ENCODE measurements around the gene CEP131.

CEP131 gene

DNA sequence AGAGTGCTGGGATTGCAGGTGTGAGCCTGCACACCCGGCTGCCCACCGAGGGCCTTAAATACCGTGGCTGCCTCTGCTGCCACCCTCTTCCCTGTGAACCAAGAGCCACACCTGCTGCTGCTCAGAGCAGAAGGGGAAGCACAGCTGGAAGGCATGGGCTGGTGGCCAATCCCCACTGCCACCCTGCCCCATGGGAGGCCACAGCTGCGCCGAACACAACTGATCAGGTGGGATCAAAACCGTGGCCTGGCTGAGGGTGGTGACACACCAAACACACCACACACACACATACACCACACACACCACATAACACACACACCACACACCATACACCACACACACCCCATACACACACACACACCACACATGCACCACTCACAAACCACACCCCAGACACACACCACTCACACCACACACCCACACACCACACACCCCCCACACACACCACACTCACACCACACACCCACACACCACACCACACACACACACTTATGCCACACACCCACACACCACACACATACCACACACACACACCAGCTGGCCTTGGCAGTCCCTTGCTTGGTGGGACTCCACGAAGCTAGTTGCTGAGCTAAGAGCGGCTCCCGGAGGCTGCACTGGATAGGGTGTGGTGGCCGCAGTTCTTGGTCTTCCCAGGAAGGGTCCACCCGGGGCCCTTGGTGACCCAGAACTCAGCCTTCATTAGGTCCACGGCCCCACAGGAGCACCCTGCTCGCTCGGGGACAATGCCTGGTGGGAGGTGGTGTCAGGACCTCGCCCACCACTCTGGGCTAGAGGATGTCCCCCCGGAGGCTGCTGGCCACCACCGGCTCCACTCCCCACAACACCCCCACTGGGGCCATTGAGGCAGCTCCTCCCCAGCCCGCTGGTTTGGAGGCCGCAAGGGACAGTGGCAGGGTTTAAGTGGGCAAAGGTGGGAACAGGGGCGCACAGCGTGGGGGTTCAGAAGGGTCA, 14.9 kb downstream of the CEP131 start:
- in situ Hi-C loops (cut with MboI; ENCODE audit: low sequenced_read_pairs) = no loop called here

GRCh38 chr17:81206657-81207056, 16.1 kb downstream of the CEP131 start:
- in situ Hi-C loops (cut with MboI; ENCODE audit: low sequenced_read_pairs) = no loop called here

GRCh38 chr17:81206166-81206565, 16.6 kb downstream of the CEP131 start:
- in situ Hi-C loops (cut with MboI; ENCODE audit: low sequenced_read_pairs) = no loop called here

DNA sequence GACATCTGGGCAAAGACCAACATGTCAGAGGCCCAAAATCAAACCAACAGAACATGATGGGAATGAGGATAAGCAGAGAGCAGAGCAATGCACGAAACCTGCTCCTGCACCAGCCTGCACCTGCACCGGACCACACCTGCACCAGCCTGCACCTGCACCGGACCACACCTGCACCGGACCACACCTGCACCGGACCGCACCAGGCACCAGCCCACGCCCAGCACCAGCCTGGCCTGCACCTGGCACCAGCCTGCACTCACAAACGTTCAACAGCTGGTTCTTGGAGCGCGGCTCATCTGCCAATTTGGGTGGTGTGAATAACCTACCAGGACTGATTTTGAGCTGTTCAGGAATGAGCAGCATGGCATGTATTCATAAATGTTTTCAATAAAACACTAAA, 18.2 kb downstream of the CEP131 start:
- in situ Hi-C loops (cut with MboI; ENCODE audit: low sequenced_read_pairs) = no loop called here

GRCh38 chr17:81203136-81203535, 19.6 kb downstream of the CEP131 start:
- in situ Hi-C loops (cut with MboI; ENCODE audit: low sequenced_read_pairs) = no loop called here

GRCh38 chr17:81202318-81202717, 20.4 kb downstream of the CEP131 start:
- in situ Hi-C loops (cut with MboI; ENCODE audit: low sequenced_read_pairs) = no loop called here

DNA sequence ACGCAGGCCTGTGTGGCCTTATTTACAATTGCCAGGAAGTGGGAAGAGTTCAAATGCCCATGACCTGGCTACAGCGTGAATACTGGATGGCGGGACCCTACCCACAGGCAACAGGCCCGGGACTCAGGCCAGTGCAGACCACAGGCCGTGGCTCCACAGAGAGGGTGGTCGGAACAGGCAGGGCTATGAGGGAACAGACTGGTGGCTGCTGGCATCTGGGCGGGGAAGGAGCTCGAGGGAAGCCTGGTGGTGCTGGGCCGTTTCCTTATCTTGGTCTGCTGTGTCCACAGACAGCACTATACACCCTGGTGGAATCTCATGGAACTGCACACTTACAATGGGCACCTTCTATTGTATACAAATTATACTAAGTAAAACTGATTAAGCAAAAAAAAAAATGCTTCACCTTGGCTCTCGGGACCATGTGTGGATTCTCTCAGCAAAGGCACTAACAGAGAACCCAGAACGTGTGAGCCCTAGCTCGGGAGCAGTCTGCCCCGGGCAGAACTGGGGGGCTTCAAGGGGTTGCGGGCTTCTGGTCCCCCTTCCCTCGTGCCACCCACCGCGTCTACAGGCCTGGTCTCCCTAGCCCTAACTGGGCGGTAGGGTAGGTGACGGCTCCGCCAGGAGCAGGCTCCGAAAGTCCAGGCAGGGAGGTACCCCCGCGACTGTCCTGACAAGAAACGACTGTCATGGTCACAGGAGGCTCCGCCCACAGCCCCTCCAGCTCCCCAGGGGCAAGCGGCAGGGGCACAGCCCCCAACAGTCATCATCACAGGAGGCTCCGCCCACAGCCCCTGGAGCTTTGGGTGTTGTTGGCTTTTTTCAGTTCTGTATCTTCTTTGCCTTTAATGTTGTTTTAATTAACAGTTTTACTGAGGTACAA, 21.8 kb downstream of the CEP131 start:
- in situ Hi-C loops (cut with MboI; ENCODE audit: low sequenced_read_pairs) = no loop called here

GRCh38 chr17:81200201-81200600, 22.6 kb downstream of the CEP131 start:
- in situ Hi-C loops (cut with MboI; ENCODE audit: low sequenced_read_pairs) = no loop called here

DNA sequence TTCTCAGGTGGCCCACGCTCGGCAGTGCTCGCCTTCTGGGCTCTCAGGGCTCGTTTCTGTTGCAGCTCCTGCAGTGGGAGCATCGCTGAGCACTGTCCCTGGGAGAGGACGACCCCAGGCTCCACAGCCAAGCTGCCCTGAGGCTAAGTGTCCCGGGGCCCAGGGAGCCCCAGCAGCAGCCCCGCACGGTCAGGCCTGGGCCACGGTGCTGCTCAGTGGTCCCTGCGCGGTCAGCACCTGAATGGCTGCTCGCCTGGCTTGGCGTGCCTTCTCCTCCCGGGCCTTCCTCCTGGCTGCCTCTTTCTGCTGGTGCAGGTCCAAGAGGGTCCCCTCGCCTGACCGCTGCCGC, 23.3 kb downstream of the CEP131 start:
- in situ Hi-C loops (cut with MboI; ENCODE audit: low sequenced_read_pairs) = no loop called here

DNA sequence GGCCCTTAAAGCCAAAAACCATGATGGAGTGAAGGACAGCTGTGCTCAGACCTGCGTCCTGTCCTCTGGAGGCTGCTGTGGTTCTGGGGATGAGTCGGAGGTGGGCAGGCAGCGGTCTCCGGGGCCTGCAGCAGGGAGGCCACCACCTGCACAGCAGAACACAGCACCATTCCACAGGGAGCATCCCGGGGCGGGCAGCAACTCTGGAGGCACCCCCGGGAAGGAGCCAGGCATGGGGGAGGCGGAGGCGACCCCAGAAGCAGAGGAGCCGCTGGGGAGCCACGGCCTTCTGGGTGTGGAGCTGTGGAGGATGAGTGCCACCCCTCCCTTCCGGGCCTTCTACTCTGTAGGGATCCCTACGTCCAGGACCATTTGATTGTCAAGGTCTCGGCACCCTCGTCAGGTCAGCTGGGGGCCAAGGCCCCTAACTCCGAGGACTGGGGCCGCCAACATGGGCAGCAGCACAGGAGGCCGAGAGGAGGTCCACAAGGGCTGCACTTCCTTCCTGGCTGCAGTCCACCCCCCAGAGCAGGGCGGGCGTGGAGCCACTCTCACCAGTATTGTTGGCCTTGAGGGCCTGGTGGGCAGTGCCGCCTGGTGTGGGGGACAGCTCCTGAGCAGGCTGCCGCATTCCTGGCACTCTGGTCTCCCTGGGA, 23.8 kb downstream of the CEP131 start:
- in situ Hi-C loops (cut with MboI; ENCODE audit: low sequenced_read_pairs) = no loop called here

GRCh38 chr17:81197831-81198490, 24.8 kb downstream of the CEP131 start:
- in situ Hi-C loops (cut with MboI; ENCODE audit: low sequenced_read_pairs) = no loop called here

GRCh38 chr17:81197409-81197795, 25.4 kb downstream of the CEP131 start:
- in situ Hi-C loops (cut with MboI; ENCODE audit: low sequenced_read_pairs) = no loop called here

DNA sequence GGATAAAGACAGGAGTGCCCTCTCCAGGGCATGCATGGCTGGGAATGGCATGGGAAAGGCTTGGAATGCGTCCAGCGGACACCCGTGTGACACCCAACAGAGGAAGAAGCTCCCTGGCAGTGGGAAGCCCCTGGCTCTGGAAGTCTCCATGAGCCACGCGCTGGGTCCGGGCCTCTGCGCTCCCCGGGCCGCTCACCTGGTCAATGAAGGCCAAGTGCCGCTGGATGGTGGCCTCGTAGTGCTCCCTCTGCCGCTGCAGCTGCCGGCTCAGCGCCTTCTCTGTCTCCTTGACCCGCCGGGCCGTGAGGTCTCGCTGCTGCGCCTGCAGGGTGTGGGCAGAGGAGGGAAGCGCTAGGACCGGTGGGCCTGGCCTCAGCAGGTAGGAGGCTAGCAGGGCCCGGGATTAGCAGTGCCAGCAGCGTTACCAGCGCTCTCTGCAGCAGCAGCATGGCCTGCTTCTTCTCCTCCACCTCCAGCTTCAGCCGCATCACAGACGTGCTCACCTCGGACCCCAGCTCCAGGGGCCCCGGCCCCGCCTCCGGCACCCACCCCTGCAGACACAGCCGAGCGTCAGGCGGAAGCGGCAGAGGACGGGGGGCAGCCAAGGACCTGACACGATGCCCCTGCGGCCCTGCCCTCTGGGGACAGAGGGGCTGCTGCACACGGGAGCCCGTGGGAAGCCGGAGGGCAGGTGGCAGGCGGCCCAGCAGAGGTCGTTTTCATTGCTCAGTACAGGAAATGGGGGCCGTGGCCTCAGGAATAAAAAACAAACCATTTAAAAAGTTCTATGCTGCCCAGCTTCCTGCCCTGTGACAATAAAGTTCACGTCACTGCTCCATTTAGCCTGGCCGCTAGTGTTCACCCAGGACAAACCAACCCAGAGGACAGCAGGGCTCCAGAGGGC, 26.0 kb downstream of the CEP131 start:
- in situ Hi-C loops (cut with MboI; ENCODE audit: low sequenced_read_pairs) = no loop called here

- in situ Hi-C loops (cut with MboI; ENCODE audit: low sequenced_read_pairs) = no loop called here
Measured at GRCh38 chr17:81195941-81196495, 26.7 kb downstream of the CEP131 start.

DNA sequence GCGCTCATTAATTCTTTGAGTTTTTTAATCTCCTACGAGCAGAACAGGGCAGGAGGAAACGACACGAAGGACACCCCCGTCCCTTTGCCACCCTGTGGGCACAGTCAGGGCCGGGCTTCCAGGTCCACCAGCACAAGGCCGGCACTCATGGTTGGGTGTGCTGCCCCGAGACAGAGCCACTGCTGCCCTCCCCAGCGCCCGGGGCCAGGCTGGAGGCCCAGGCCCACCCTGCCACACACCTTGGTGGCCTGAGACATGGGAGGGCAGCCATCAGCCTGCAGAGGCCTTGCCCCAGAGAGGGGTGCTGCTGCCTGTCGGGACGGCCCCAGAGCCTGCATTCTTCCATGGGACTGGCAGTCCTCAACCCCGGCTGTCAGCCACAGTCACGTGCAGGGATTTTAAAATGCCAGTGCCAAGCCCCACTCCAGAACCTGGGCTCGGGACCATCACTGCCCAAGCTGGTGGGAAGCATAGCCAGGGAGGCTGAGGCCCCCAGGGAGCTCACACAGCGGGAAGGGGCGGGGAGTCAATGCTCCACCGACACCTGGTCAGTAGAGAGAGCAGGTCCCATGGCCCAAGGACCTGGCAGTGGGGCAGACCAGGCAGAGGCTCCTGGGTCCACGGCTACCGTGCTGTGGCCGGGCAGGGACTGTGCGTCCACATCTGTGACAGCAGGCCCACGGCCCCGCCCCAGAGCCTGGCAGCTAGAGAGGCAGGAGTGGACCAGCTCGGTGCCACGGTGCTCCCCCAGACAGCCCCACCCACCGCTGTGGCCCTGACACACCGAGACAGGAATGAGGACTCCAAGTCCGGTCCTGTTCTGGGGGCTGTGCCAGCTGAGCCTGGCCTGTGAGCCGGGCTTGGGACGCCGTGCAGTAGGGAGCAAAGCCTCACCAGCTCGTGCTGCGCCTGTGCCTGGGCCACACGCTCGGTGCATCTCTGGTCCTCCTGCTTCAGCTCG, 27.5 kb downstream of the CEP131 start:
- in situ Hi-C loops (cut with MboI; ENCODE audit: low sequenced_read_pairs) = no loop called here

- in situ Hi-C loops (cut with MboI; ENCODE audit: low sequenced_read_pairs) = no loop called here
Measured at GRCh38 chr17:81194225-81194760, 28.5 kb downstream of the CEP131 start.

DNA sequence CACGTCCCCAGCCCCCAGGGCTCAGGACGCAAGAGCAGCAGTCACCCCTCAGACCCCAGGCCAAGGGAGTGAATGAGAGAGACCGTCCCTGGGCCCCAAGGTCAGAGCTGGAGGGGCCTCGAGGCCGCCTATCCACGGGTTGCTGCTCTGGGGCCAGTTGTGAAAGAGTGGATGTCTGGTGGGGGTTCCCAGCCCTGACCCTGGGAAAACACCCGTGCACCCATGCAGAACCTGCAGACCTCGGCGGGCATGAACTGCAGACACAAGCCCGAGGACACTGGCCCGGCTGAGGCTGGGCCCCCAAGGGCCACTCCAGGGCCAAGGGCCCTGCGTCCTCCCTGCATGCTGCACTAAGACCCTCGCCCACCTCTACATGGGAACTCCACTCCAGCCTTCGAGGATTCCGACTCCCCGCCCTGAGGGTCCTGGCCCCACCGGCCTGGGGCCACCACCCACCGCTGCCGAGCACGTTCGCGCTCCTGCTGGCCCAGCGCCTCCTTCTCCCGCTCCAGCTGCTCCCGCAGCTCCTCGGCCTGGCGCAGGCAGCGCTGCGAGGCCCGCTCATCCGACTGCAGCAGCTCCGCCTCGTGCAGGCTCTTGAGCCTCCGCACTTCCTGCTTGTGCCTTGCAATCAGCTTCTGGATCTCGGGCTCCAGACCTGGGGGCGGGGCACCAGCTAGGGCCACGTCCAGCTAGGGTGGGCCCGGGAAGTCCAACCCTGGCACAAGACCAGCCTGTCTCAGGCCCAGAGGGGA, 29.1 kb downstream of the CEP131 start:
- in situ Hi-C loops (cut with MboI; ENCODE audit: low sequenced_read_pairs) = no loop called here

Measured in HL-60/S4 treated with phorbol 12-myristate 13-acetate at 8.2 ng/mL for 4 days and 3 days (cell line).